ENCODE measurements around the gene CTSZ. TPM values are rescaled to one million over a fixed set of nuclear protein-coding genes. Genes with fewer than 3 reads are reported as not detected.

The CTSZ gene
- polyA plus RNA-seq, 4 donors: 82.7 to 277 (median 183) TPM

DNA sequence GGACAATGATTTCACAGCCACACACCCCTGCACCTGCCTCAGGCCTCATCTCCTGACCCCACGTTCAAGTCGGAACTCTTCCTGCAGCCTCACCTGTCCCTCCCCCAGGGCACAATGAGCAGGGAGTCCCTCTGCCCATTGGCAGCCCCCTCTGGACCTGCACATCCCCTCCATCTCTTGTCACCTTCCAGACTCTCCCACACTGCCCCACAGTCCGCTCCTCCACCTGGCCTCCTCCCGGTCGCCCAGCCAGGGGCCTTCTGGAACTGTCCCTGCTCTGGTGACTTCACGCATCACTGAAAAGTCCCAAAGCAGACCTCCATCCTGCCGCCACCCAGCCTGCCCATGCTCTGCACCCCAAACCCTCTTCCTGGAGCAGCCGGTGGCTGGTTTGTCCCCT, 4.7 kb downstream of the CTSZ start:
- WGBS, 3 donors: 77 to 94% (median 88%) methylated on average over 7 to 8 of the region's 8 CpGs
- no peaks in the 10 kb centered on the region for H3K9me3 ChIP-seq (ENCODE audit: control insufficient read depth in 2 of 2, insufficient read depth in 1 of 2, low read depth in 1 of 2, low read length in 1 of 2)
- no peak for DNase-seq
- no peak overlapping the region for H3K4me3 ChIP-seq (ENCODE audit: low read depth in 1 of 3, low read length in 3 of 3)
- FAIRE-seq: no peak
- H3K4me1 ChIP-seq (ENCODE audit: control insufficient read depth in 3 of 3, insufficient read depth in 2 of 3, low read depth in 1 of 3, low read length in 2 of 3): peaks cover 2 to 20% (median 2%) of the 10 kb centered on the region in 3 donors
- H3K27ac ChIP-seq (ENCODE audit: low read depth in 1 of 3, low read length in 2 of 3): no peak overlapping the region
- no peaks in the 10 kb centered on the region for H3K27me3 ChIP-seq (ENCODE audit: control insufficient read depth in 3 of 3, insufficient read depth in 3 of 3, low read length in 3 of 3)
- peaks cover 2 to 59% (median 16%) of the 10 kb centered on the region in 3 donors for H3K36me3 ChIP-seq (ENCODE audit: control insufficient read depth in 3 of 3, insufficient read depth in 2 of 3, low read depth in 1 of 3, low read length in 3 of 3)

DNA sequence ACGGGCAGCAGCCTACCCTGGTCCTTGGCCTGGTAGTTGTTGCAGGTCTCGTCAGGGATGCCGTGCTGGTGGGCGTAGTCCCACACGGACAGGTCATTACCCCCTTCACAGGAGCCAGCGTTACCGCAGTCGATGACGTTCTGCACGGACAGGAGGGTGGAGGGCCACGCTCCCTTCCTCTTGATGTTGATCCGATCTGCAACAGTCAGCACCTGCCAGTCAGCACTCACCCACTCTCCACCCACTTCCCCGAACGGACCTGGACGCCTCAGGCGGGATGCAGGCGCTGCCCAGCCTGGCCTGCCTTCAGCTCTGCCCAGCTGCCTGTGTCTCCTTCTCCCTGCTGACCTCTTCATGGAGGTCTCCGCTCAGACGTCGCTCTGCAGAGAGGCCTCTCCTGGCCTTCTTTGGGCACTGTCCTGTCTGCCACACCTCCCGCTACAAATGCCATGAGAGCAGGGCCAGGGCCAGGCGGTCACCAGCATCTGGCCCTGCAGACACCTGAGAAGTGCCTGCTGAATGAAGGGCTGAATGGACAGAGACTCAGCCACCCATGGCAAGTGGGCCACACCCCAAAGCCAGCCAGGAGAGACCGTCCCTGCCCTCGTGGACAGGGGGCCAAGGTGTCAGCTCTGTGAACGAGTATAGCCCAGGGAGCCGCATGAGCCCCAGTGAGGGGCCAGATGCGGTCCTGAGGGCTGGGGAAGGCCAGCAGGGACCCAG, 5.4 kb downstream of the CTSZ start:
- H3K27me3 ChIP-seq (ENCODE audit: control insufficient read depth in 3 of 3, insufficient read depth in 3 of 3, low read length in 3 of 3): no peaks in the 10 kb centered on the region
- DNase-seq: no peak
- H3K4me1 ChIP-seq (ENCODE audit: control insufficient read depth in 3 of 3, insufficient read depth in 2 of 3, low read depth in 1 of 3, low read length in 2 of 3): peaks cover 2 to 20% (median 2%) of the 10 kb centered on the region in 3 donors
- no peak for FAIRE-seq
- peaks cover 6 to 66% (median 21%) of the 10 kb centered on the region in 3 donors for H3K36me3 ChIP-seq (ENCODE audit: control insufficient read depth in 3 of 3, insufficient read depth in 2 of 3, low read depth in 1 of 3, low read length in 3 of 3)
- no peaks in the 10 kb centered on the region for H3K9me3 ChIP-seq (ENCODE audit: control insufficient read depth in 2 of 2, insufficient read depth in 1 of 2, low read depth in 1 of 2, low read length in 1 of 2)
- no peak overlapping the region for H3K27ac ChIP-seq (ENCODE audit: low read depth in 1 of 3, low read length in 2 of 3)
- no peak overlapping the region for H3K4me3 ChIP-seq (ENCODE audit: low read depth in 1 of 3, low read length in 3 of 3)
- 94 to 96% (median 95%) methylated on average over 24 to 27 of the region's 27 CpGs for WGBS, 3 donors

DNA sequence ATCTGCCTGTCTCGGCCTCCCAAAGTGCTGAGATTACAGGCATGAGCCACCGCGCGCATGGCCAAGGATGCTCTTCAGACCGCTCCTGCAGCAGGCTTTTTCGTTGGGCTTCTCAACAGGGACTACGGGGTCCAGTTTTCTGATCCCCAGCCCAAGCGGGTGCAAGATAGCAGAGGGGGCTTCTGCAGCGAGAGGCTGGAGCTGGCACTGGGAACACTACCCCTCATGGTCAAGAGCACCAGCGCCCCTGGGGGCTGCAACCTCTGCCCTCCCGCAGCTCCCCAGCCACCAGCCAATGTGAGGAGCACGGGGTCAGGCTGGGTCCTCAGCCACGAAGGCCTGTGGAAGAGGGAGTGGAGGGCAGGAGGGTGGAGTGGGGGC, 6.0 kb downstream of the CTSZ start:
- no peaks in the 10 kb centered on the region for H3K9me3 ChIP-seq (ENCODE audit: control insufficient read depth in 2 of 2, insufficient read depth in 1 of 2, low read depth in 1 of 2, low read length in 1 of 2)
- FAIRE-seq (no peak), DNase-seq (no peak)
- H3K36me3 ChIP-seq (ENCODE audit: control insufficient read depth in 3 of 3, insufficient read depth in 2 of 3, low read depth in 1 of 3, low read length in 3 of 3): peaks cover 7 to 72% (median 27%) of the 10 kb centered on the region in 3 donors
- no peak overlapping the region for H3K4me3 ChIP-seq (ENCODE audit: low read depth in 1 of 3, low read length in 3 of 3)
- no peaks in the 10 kb centered on the region for H3K27me3 ChIP-seq (ENCODE audit: control insufficient read depth in 3 of 3, insufficient read depth in 3 of 3, low read length in 3 of 3)
- 90 to 93% (median 91%) methylated on average over 13 of the region's 13 CpGs for WGBS, 3 donors
- H3K4me1 ChIP-seq (ENCODE audit: control insufficient read depth in 3 of 3, insufficient read depth in 2 of 3, low read depth in 1 of 3, low read length in 2 of 3): peaks cover 2 to 16% (median 2%) of the 10 kb centered on the region in 3 donors
- H3K27ac ChIP-seq (ENCODE audit: low read depth in 1 of 3, low read length in 2 of 3): no peak overlapping the region

DNA sequence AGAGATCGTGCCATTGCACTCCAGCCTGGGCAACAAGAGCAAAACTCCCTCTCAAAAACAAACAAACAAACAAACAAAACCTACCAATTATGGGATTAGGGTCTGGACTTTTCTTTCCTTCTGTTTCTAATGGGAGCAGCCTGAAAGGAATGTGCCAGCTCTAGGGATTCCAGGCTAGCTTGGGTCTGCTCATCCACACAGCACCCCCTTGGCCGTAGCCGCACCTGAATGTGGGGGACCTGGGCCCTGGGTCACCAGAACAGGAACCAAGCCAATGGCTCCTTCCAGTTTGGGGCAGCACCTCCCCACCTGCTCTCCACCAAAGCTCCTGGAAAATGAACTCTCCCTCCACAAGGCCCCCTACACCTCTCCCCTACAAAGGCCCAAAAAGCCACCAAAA, 6.7 kb downstream of the CTSZ start:
- Histone ChIP-seq H3K36me3 (ENCODE audit: control insufficient read depth in 3 of 3, insufficient read depth in 2 of 3, low read depth in 1 of 3, low read length in 3 of 3) (peaks cover 13 to 76% (median 32%) of the 10 kb centered on the region in 3 donors), H3K4me3 (ENCODE audit: low read depth in 1 of 3, low read length in 3 of 3) (no peak overlapping the region), H3K4me1 (ENCODE audit: control insufficient read depth in 3 of 3, insufficient read depth in 2 of 3, low read depth in 1 of 3, low read length in 2 of 3) (peaks cover 2 to 8% (median 2%) of the 10 kb centered on the region in 3 donors), H3K9me3 (ENCODE audit: control insufficient read depth in 2 of 2, insufficient read depth in 1 of 2, low read depth in 1 of 2, low read length in 1 of 2) (no peaks in the 10 kb centered on the region), H3K27ac (ENCODE audit: low read depth in 1 of 3, low read length in 2 of 3) (no peak overlapping the region), H3K27me3 (ENCODE audit: control insufficient read depth in 3 of 3, insufficient read depth in 3 of 3, low read length in 3 of 3) (no peaks in the 10 kb centered on the region)
- FAIRE-seq (no peak), DNase-seq (no peak)
- 64 to 83% (median 80%) methylated on average over 3 of the region's 3 CpGs for WGBS, 3 donors

DNA sequence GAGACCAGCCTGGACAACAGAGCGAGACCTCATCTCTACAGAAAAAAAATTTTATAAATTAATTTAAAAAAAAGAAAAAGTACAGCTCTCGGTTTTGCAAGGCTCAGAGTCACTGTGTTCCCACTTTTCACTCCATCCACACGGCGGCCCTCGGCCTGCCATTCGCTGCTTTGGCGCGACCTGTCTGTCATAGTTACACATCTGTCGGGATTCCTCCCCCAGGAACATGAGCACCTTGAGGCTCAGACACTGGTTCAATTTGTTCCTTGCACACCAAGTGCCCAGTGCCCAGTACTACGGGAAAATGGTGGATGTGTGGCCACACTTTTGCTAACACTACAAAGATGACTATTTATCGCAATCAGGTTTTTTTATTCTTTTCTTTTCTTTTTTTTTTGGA, 8.4 kb downstream of the CTSZ start:
- H3K36me3 ChIP-seq (ENCODE audit: control insufficient read depth in 3 of 3, insufficient read depth in 2 of 3, low read depth in 1 of 3, low read length in 3 of 3): peaks cover 16 to 81% (median 32%) of the 10 kb centered on the region in 3 donors
- H3K27me3 ChIP-seq (ENCODE audit: control insufficient read depth in 3 of 3, insufficient read depth in 3 of 3, low read length in 3 of 3): no peaks in the 10 kb centered on the region
- no peak for FAIRE-seq
- DNase-seq: no peak
- 92 to 93% (median 92%) methylated on average over 11 of the region's 11 CpGs for WGBS, 3 donors
- H3K4me3 ChIP-seq (ENCODE audit: low read depth in 1 of 3, low read length in 3 of 3): no peak overlapping the region
- H3K9me3 ChIP-seq (ENCODE audit: control insufficient read depth in 2 of 2, insufficient read depth in 1 of 2, low read depth in 1 of 2, low read length in 1 of 2): no peaks in the 10 kb centered on the region
- no peaks in the 10 kb centered on the region for H3K4me1 ChIP-seq (ENCODE audit: control insufficient read depth in 3 of 3, insufficient read depth in 2 of 3, low read depth in 1 of 3, low read length in 2 of 3)
- H3K27ac ChIP-seq (ENCODE audit: low read depth in 1 of 3, low read length in 2 of 3): no peak overlapping the region

DNA sequence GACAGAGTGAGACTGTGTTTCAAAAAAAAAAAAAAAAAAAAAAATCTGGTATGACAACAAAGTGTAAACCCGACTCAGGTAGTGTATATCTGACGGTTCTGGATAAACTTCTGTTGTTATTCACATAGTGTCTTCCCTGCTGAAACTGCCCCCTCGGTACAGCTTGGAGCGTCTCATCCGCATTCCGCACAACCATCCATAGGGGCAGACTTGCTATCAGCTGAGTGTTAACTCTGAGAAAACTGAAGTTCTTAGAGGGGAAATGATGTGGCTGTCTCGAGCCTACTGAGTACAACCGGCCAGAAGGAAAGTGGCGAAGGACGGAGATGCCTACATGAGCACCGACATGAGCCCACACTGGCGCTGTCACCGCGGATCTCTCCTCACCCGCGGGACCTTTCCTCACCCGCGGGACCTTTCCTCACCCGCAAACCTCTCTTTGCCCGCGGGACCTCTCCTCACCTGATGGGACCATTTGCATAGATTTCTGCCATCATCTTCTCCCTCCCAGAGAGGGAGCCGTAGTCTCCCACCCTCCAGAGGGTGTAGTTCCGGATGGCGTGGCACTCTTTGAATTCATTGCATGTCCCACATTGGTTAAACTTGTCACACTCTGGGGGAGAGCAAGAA, 9.8 kb downstream of the CTSZ start:
- no peak for FAIRE-seq
- Histone ChIP-seq H3K36me3 (ENCODE audit: control insufficient read depth in 3 of 3, insufficient read depth in 2 of 3, low read depth in 1 of 3, low read length in 3 of 3) (peaks cover 20 to 78% (median 38%) of the 10 kb centered on the region in 3 donors), H3K4me3 (ENCODE audit: low read depth in 1 of 3, low read length in 3 of 3) (no peak overlapping the region), H3K27me3 (ENCODE audit: control insufficient read depth in 3 of 3, insufficient read depth in 3 of 3, low read length in 3 of 3) (no peaks in the 10 kb centered on the region), H3K9me3 (ENCODE audit: control insufficient read depth in 2 of 2, insufficient read depth in 1 of 2, low read depth in 1 of 2, low read length in 1 of 2) (no peaks in the 10 kb centered on the region), H3K27ac (ENCODE audit: low read depth in 1 of 3, low read length in 2 of 3) (no peak overlapping the region), H3K4me1 (ENCODE audit: control insufficient read depth in 3 of 3, insufficient read depth in 2 of 3, low read depth in 1 of 3, low read length in 2 of 3) (no peaks in the 10 kb centered on the region)
- no peak for DNase-seq
- WGBS, 3 donors: 95 to 97% (median 96%) methylated on average over 24 of the region's 24 CpGs

DNA sequence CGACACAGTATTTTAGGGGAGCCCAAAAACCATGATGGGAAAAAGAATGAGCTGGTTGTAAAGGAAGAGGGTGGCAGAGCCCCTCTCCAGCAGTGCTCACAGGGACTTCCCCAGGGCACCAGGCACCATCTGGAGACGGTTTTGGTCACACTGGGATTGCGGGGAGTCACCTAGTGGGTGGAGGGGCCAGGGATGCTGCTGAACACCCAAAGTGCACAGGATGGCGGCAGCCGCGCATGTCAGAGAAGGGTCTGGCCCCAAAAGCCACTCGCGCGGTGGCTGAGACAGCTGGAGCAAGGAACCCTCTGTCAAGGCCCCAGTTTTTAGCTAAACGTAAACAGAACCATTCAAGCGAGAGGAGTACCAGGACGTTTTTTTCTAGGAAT, 10.8 kb downstream of the CTSZ start:
- peaks cover 20 to 71% (median 38%) of the 10 kb centered on the region in 3 donors for H3K36me3 ChIP-seq (ENCODE audit: control insufficient read depth in 3 of 3, insufficient read depth in 2 of 3, low read depth in 1 of 3, low read length in 3 of 3)

DNA sequence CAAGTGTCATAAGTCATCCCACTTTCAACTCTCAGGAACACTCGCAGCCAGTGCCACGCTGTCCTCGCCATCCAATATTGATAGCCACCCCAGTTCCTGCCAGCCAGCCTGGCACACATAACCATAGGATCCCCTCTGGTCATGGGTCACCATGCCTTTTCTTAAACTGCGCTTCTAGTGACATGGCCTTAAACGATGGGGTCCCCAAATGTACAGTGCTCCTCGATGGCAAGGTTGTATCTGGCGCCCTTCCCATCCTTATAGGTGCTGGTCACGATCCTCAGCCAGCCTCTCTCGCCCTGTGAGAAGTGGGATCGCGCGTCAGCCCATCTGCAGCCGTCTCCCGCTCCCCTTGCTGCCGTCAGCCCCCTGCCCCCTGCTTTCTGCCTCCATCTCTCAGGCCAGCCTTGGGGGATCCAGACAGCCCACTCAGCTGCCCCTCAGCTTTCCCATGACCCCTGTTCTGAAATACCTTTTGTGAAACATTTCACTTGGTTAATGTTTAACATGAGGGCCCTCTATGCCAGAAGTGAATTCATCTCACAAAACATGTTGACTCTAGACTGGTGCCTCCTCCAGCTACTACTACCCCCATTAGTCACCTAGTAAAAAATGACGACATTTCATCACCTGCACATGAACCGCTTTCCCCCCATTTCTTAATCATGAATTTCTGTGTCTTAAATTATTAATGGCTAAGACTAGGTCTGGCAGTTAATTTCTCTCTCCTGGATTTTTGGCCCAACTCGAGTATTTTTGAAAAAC, 11.4 kb downstream of the CTSZ start:
- WGBS, 3 donors: 77 to 82% (median 78%) methylated on average over 18 of the region's 18 CpGs
- Histone ChIP-seq H3K4me3 (ENCODE audit: low read depth in 1 of 3, low read length in 3 of 3) (no peak overlapping the region), H3K27ac (ENCODE audit: low read depth in 1 of 3, low read length in 2 of 3) (peak overlapping the region in 1 of 3 donors; percentile 15), H3K36me3 (ENCODE audit: control insufficient read depth in 3 of 3, insufficient read depth in 2 of 3, low read depth in 1 of 3, low read length in 3 of 3) (peaks cover 20 to 71% (median 43%) of the 10 kb centered on the region in 3 donors), H3K9me3 (ENCODE audit: control insufficient read depth in 2 of 2, insufficient read depth in 1 of 2, low read depth in 1 of 2, low read length in 1 of 2) (no peaks in the 10 kb centered on the region), H3K27me3 (ENCODE audit: control insufficient read depth in 3 of 3, insufficient read depth in 3 of 3, low read length in 3 of 3) (no peaks in the 10 kb centered on the region), H3K4me1 (ENCODE audit: control insufficient read depth in 3 of 3, insufficient read depth in 2 of 3, low read depth in 1 of 3, low read length in 2 of 3) (no peaks in the 10 kb centered on the region)
- FAIRE-seq (no peak), DNase-seq (peak in 1 of 2 donors; percentile 32)

More for the DNA sequence above, 10.8 kb downstream of the CTSZ start:
- Histone ChIP-seq H3K4me3 (ENCODE audit: low read depth in 1 of 3, low read length in 3 of 3) (no peak overlapping the region), H3K9me3 (ENCODE audit: control insufficient read depth in 2 of 2, insufficient read depth in 1 of 2, low read depth in 1 of 2, low read length in 1 of 2) (no peaks in the 10 kb centered on the region), H3K4me1 (ENCODE audit: control insufficient read depth in 3 of 3, insufficient read depth in 2 of 3, low read depth in 1 of 3, low read length in 2 of 3) (no peaks in the 10 kb centered on the region), H3K27ac (ENCODE audit: low read depth in 1 of 3, low read length in 2 of 3) (no peak overlapping the region), H3K27me3 (ENCODE audit: control insufficient read depth in 3 of 3, insufficient read depth in 3 of 3, low read length in 3 of 3) (no peaks in the 10 kb centered on the region)
- WGBS, 3 donors: 89 to 93% (median 91%) methylated on average over 12 of the region's 12 CpGs
- DNase-seq (no peak), FAIRE-seq (no peak)

All from small intestine (tissue), 7 donors.